Epithelial cell of prostate (primary cell): Measurements from ENCODE around the gene TMEM248.
"Not testable (repeated sequence)": the region's sequence is repeated elsewhere in the genome, so short reads cannot be mapped to it uniquely, and the experiment has no call there.

Experiments used
- DNase-seq: peaks from one replicate; pipeline ENCODE4 v3.0.0-alpha.2; 2011; ENCODE audit warnings: low read depth, low spot score
- H3K27ac ChIP-seq: fragments of 450-650 bp; 2 replicates; pipeline ENCODE4 v1.5.1; 2017; ENCODE audit warnings: mild to moderate bottlenecking

The TMEM248 gene

GRCh38 chr7:66920769-66921395 lies at the start of gene TMEM248:
Gene TMEM248, plus strand, starts transcription at chr7:66921225. Its CDS starts 20,641 bp downstream, at chr7:66941866.
- H3K27ac ChIP-seq: peak within 1 kb of the TSS; percentile 76

GRCh38 chr7:66873476-66873875 lies 47.5 kb upstream of the TMEM248 start:
- DNase-seq: no peak
- H3K27ac ChIP-seq: no peak overlapping the region

More at GRCh38 chr7:66920769-66921395, at the start of gene TMEM248:
- peak; percentile 31 for DNase-seq

- no peak for DNase-seq
- no peak overlapping the region for H3K27ac ChIP-seq
Observed at GRCh38 chr7:66877577-66878300, 43.3 kb upstream of the TMEM248 start.

GRCh38 chr7:66878301-66878685 lies 42.7 kb upstream of the TMEM248 start:
- DNase-seq, H3K27ac ChIP-seq: not testable (repeated sequence)

- DNase-seq: no peak
- no peak overlapping the region for H3K27ac ChIP-seq
Observed at GRCh38 chr7:66880053-66880452, 41.0 kb upstream of the TMEM248 start.

GRCh38 chr7:66880577-66880976 lies 40.4 kb upstream of the TMEM248 start:
- DNase-seq, H3K27ac ChIP-seq: not testable (repeated sequence)

- DNase-seq: no peak
- H3K27ac ChIP-seq: peak overlapping the region; percentile 72
Observed at GRCh38 chr7:66883716-66884115, 37.3 kb upstream of the TMEM248 start.

- peak overlapping the region; percentile 72 for H3K27ac ChIP-seq
- DNase-seq: not testable (repeated sequence)
Observed at GRCh38 chr7:66884556-66884955, 36.5 kb upstream of the TMEM248 start.

- no peak for DNase-seq
- no peak overlapping the region for H3K27ac ChIP-seq
Observed at GRCh38 chr7:66886152-66886551, 34.9 kb upstream of the TMEM248 start.

- not testable (repeated sequence) for DNase-seq, H3K27ac ChIP-seq
Observed at GRCh38 chr7:66888223-66888622, 32.8 kb upstream of the TMEM248 start.

- no peak overlapping the region for H3K27ac ChIP-seq
- DNase-seq: no peak
Observed at GRCh38 chr7:66894463-66895080, 26.5 kb upstream of the TMEM248 start.

GRCh38 chr7:66896441-66896840 lies 24.6 kb upstream of the TMEM248 start:
- no peak for DNase-seq
- H3K27ac ChIP-seq: no peak overlapping the region

- no peak overlapping the region for H3K27ac ChIP-seq
- DNase-seq: no peak
Observed at GRCh38 chr7:66899552-66900280, 21.3 kb upstream of the TMEM248 start.

- DNase-seq: no peak
- no peak overlapping the region for H3K27ac ChIP-seq
Observed at GRCh38 chr7:66901941-66902843, 18.8 kb upstream of the TMEM248 start.

- no peak overlapping the region for H3K27ac ChIP-seq
- no peak for DNase-seq
Observed at GRCh38 chr7:66902844-66903180, 18.2 kb upstream of the TMEM248 start.

- DNase-seq: no peak
- H3K27ac ChIP-seq: no peak overlapping the region
Observed at GRCh38 chr7:66903360-66904062, 17.5 kb upstream of the TMEM248 start.

- H3K27ac ChIP-seq: no peak overlapping the region
- DNase-seq: no peak
Observed at GRCh38 chr7:66904063-66904593, 16.9 kb upstream of the TMEM248 start.

GRCh38 chr7:66905278-66905677 lies 15.7 kb upstream of the TMEM248 start:
- no peak for DNase-seq
- H3K27ac ChIP-seq: no peak overlapping the region

- H3K27ac ChIP-seq: no peak overlapping the region
- no peak for DNase-seq
Observed at GRCh38 chr7:66905689-66906088, 15.3 kb upstream of the TMEM248 start.
